Peyer's patch (tissue), 4 donors: ENCODE results near the gene UST. TPM values are rescaled to one million over a fixed set of nuclear protein-coding genes. Genes with fewer than 3 reads are reported as not detected.

Experiments
- DNase-seq, 3 donors: peaks; one replicate each; pipeline ENCODE4 v3.0.0-alpha.2; 2017 to 2019
- H3K27ac ChIP-seq, 4 donors: fragments of 200-600 bp; sonication (generic); one replicate each; pipeline ENCODE4 v1.5.1; 2016 to 2019
- H3K27me3 ChIP-seq, 2 donors: fragments of 200-600 bp; sonication (generic); one replicate each; pipeline ENCODE4 v1.5.1; 2019
- H3K36me3 ChIP-seq, 3 donors: fragments of 200-600 bp; sonication (generic); one replicate each; pipeline ENCODE4 v1.5.1; 2016 to 2019
- H3K4me1 ChIP-seq, 4 donors: fragments of 200-600 bp; sonication (generic); one replicate each; pipeline ENCODE4 v1.5.1; 2016 to 2019
- H3K4me3 ChIP-seq, 4 donors: fragments of 200-600 bp; sonication (generic); 1 replicate in 3 of 4; 2 replicates in 1 of 4; pipeline ENCODE4 v1.5.1; 2016 to 2019; ENCODE audit warnings: mild to moderate bottlenecking in 1 of 4
- H3K9me3 ChIP-seq, 4 donors: fragments of 200-600 bp; sonication (generic); one replicate each; pipeline ENCODE4 v1.5.1; 2016 to 2019; ENCODE audit warnings: mild to moderate bottlenecking in 1 of 4
- POLR2A ChIP-seq, 2 donors: fragments of 450-650 bp; IDR thresholded peaks; one replicate each; pipeline ENCODE4 v1.5.1; 2017; ENCODE audit warnings: antibody characterized with exemption in 2 of 2, mild to moderate bottlenecking in 2 of 2, moderate library complexity in 2 of 2
- total RNA-seq, 4 donors: library from RNA; depleted of rRNA; stranded (reverse); fragments of >200 nt; gene quantifications; one replicate each; pipeline ENCODE4 v1.1.0, GENCODE V29; 2016
- TF ChIP-seq, protein P1 (sequence below), 6 experiments: fragments of 450-650 bp in 4 of 6; fragments of 200-600 bp in 2 of 6; sonication (generic) in 1 of 6; IDR thresholded peaks; one replicate each; pipeline ENCODE4 v1.5.1; 2017 to 2019; ENCODE audit warnings: antibody characterized with exemption in 6 of 6, mild to moderate bottlenecking in 3 of 6, moderate library complexity in 1 of 6

UST gene
- total RNA-seq, 4 donors from 2014 or later, result 3.0 to 37.1 (median 4.6) TPM

DNA sequence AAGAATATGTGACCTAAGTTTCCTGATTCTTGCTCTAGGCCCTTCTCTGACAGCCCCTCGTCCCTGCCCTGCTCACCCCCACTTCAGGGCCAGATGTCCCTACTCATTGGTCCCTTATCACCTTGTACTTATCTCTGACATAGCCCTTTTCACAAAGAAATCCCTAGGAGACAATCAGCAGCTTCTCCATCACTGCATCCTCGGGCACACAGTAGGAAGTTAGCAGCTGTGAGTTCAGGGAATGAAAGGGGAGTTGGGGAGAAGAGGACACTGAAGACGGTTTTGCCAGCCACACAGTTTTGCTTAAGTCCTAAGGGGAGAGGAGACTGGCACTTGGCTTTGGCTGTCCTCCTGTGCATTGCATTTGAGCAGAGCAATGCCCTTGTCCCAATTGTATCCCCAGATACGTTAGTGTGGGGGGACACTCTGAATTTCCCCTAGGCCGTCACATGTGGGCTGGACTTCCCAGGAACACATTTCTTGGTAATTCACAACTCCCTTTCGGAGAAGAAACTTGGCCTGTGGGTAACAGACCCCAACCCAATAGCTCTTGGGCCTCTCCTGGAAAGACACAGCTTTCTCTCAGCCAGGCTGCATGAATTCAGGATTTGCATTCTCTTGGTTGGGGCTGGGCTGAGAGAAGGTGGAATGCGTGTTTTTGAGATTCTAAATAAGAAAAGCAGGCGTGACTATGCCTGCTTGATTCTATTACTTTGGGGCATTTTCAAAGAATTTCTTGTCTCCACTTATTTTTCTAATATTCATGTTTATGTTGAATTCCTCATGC lies 177.6 kb downstream of the UST start:
- TF ChIP-seq, protein P1, sequence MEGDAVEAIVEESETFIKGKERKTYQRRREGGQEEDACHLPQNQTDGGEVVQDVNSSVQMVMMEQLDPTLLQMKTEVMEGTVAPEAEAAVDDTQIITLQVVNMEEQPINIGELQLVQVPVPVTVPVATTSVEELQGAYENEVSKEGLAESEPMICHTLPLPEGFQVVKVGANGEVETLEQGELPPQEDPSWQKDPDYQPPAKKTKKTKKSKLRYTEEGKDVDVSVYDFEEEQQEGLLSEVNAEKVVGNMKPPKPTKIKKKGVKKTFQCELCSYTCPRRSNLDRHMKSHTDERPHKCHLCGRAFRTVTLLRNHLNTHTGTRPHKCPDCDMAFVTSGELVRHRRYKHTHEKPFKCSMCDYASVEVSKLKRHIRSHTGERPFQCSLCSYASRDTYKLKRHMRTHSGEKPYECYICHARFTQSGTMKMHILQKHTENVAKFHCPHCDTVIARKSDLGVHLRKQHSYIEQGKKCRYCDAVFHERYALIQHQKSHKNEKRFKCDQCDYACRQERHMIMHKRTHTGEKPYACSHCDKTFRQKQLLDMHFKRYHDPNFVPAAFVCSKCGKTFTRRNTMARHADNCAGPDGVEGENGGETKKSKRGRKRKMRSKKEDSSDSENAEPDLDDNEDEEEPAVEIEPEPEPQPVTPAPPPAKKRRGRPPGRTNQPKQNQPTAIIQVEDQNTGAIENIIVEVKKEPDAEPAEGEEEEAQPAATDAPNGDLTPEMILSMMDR (IDR thresholded peaks at IDR 0.05), result no peak
- TF ChIP-seq POLR2A (IDR thresholded peaks at IDR 0.05), result no peak
- Histone ChIP-seq H3K36me3 (no peaks in the 10 kb centered on the region), H3K9me3 (no peaks in the 10 kb centered on the region), H3K27ac (no peak overlapping the region), H3K4me1 (no peaks in the 10 kb centered on the region), H3K27me3 (no peaks in the 10 kb centered on the region), H3K4me3 (no peak overlapping the region)
- DNase-seq, result no peak

DNA sequence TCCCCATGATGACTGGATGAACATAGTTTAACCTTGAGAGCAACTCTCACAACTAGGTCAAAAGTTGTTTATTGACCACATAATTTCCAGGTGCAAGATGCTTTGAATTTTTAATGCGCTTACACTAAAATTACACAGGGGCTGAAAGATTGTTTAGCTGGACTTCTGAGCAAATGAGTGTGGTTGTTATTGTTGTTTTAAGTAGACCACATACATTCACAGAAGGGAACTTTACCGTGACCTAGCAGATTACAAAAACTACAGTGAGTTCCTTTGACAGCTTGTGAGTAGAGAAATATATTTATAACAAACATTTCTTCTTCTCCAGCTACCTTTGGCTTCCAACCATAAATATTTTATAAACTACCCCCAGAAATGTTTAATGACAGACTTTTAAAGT lies 178.9 kb downstream of the UST start:
- no peaks in the 10 kb centered on the region for H3K9me3 ChIP-seq
- no peak for DNase-seq
- H3K27ac ChIP-seq, result no peak overlapping the region
- H3K4me3 ChIP-seq, result no peak overlapping the region
- H3K27me3 ChIP-seq, result no peaks in the 10 kb centered on the region
- TF ChIP-seq POLR2A (IDR thresholded peaks at IDR 0.05), result no peak
- TF ChIP-seq, protein P1 (IDR thresholded peaks at IDR 0.05), result no peak
- no peaks in the 10 kb centered on the region for H3K36me3 ChIP-seq
- no peaks in the 10 kb centered on the region for H3K4me1 ChIP-seq

DNA sequence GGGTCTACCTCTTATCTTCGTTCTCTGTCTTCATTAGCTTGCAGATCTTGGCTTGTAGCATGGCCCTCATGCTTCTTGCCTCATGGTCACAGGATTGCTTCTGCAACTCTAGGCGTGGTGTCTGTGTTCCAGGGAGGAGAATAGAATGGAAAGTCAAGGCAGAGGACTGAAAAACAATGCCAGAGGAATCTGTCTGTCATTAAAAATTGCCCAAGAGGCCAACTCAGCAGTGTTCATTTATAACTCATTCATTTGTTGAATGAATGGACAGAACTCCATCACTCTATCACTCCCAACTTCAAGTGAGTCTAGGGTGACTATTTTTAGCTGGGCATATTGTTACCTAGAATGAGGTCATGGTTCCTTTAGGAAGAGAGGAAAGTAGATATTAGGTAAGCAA lies 179.6 kb downstream of the UST start:
- no peaks in the 10 kb centered on the region for H3K4me1 ChIP-seq
- no peak for DNase-seq
- H3K4me3 ChIP-seq, result no peak overlapping the region
- no peaks in the 10 kb centered on the region for H3K36me3 ChIP-seq
- TF ChIP-seq POLR2A (IDR thresholded peaks at IDR 0.05), result no peak
- no peaks in the 10 kb centered on the region for H3K9me3 ChIP-seq
- no peak overlapping the region for H3K27ac ChIP-seq
- H3K27me3 ChIP-seq, result no peaks in the 10 kb centered on the region

DNA sequence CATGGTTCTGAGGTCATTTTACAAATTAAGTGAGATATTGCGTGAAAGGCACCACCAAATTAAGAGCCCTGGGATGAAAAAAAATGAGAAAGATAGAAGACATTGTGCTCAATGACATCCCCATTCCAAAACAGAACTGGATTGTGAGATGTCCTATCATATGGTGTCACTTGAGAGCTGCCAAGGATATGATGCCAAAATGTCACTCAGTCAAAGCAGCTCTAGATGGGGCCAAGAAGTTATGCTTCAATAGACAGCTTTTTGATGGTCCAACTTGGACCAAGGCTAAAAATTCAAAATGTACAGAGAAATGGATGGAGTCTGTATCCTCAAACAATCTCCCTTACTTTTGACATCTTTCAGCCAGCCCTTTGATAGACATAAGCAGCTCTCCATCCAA lies 180.8 kb downstream of the UST start:
- no peaks in the 10 kb centered on the region for H3K4me1 ChIP-seq
- no peak overlapping the region for H3K4me3 ChIP-seq
- H3K9me3 ChIP-seq, result no peaks in the 10 kb centered on the region
- H3K27me3 ChIP-seq, result no peaks in the 10 kb centered on the region
- H3K36me3 ChIP-seq, result no peaks in the 10 kb centered on the region
- H3K27ac ChIP-seq, result no peak overlapping the region
- no peak for DNase-seq
- no peak for TF ChIP-seq POLR2A (IDR thresholded peaks at IDR 0.05)
- TF ChIP-seq, protein P1 (IDR thresholded peaks at IDR 0.05), result no peak

DNA sequence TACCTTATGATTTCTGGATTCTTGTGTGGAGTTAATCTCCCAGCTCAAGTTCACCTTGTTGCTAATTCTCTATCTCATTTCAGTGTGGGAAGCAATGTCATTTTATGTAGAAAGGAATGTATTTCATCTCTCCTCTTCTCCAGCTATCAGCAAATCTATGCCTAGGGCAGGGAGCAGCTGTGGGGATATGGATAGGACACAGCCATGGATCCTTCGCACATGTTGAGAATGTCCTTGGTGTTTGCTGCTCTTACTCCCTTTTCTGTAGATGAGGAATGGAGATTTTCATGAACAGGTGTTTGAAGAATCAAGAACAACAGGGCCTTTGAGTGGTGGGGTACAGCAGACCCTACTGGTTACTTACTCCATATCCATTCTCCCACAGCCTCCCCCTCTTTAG lies 182.0 kb downstream of the UST start:
- no peak overlapping the region for H3K4me3 ChIP-seq
- H3K27me3 ChIP-seq, result no peaks in the 10 kb centered on the region
- no peaks in the 10 kb centered on the region for H3K9me3 ChIP-seq
- TF ChIP-seq POLR2A (IDR thresholded peaks at IDR 0.05), result no peak
- TF ChIP-seq, protein P1 (IDR thresholded peaks at IDR 0.05), result no peak
- H3K4me1 ChIP-seq, result no peaks in the 10 kb centered on the region
- H3K27ac ChIP-seq, result no peak overlapping the region
- H3K36me3 ChIP-seq, result no peaks in the 10 kb centered on the region
- no peak for DNase-seq

DNA sequence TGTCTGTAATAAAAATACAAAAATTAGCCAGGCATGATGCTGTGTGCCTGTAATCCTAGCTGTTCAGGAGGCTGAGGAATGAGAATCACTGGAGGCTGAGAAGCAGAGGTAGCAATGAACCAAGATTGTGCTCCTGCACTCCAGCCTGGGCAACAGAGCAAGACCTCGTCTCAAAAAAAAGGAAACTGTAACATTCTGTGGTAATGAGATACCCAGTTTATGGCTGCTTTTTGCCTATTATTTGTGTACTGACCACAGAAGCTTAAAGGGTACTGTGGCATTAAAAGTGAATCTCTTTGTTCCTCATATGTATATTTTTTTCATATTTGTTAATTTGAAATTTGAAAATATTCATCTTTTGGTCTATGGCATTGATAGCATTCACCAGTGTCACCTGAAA lies 185.4 kb downstream of the UST start:
- H3K27ac ChIP-seq, result no peak overlapping the region
- no peaks in the 10 kb centered on the region for H3K36me3 ChIP-seq
- H3K9me3 ChIP-seq, result no peaks in the 10 kb centered on the region
- H3K4me1 ChIP-seq, result no peaks in the 10 kb centered on the region
- no peak for DNase-seq
- no peaks in the 10 kb centered on the region for H3K27me3 ChIP-seq
- TF ChIP-seq, protein P1 (IDR thresholded peaks at IDR 0.05), result no peak
- no peak for TF ChIP-seq POLR2A (IDR thresholded peaks at IDR 0.05)
- no peak overlapping the region for H3K4me3 ChIP-seq
